Right forelimb (tissue), 1 donor: ENCODE data around the gene SLC13A3.

Experiments used
- DNase-seq: peaks from one replicate; pipeline ENCODE4 v3.0.0-alpha.2; 2018

The SLC13A3 gene

GRCh38 chr20:46601603-46602122, 49.6 kb downstream of the SLC13A3 start:
- no peak for DNase-seq

- no peak for DNase-seq
These were observed 50.9 kb downstream of the SLC13A3 start for GRCh38 chr20:46600286-46600752.

GRCh38 chr20:46599227-46599987, 51.9 kb downstream of the SLC13A3 start:
- DNase-seq, result no peak

- DNase-seq, result no peak
These were observed 55.3 kb downstream of the SLC13A3 start for GRCh38 chr20:46595933-46596332.

GRCh38 chr20:46594725-46595124, 56.5 kb downstream of the SLC13A3 start:
- no peak for DNase-seq

GRCh38 chr20:46592580-46593362, 58.5 kb downstream of the SLC13A3 start:
- DNase-seq, result no peak

- DNase-seq, result no peak
These were observed 60.8 kb downstream of the SLC13A3 start for GRCh38 chr20:46590443-46590842.

- no peak for DNase-seq
These were observed 62.4 kb downstream of the SLC13A3 start for GRCh38 chr20:46588532-46589511.

- no peak for DNase-seq
These were observed 63.3 kb downstream of the SLC13A3 start for GRCh38 chr20:46587986-46588385.

- no peak for DNase-seq
These were observed 64.5 kb downstream of the SLC13A3 start for GRCh38 chr20:46586724-46587123.

- no peak for DNase-seq
These were observed 66.8 kb downstream of the SLC13A3 start for GRCh38 chr20:46584508-46584907.

- no peak for DNase-seq
These were observed 67.6 kb downstream of the SLC13A3 start for GRCh38 chr20:46583411-46584214.

- DNase-seq, result no peak
These were observed 68.6 kb downstream of the SLC13A3 start for GRCh38 chr20:46582648-46583047.

GRCh38 chr20:46581391-46581790, 69.9 kb downstream of the SLC13A3 start:
- DNase-seq, result no peak

GRCh38 chr20:46580613-46581205, 70.5 kb downstream of the SLC13A3 start:
- DNase-seq, result no peak

- no peak for DNase-seq
These were observed 72.5 kb downstream of the SLC13A3 start for GRCh38 chr20:46578745-46579144.

GRCh38 chr20:46576774-46577395, 74.4 kb downstream of the SLC13A3 start:
- no peak for DNase-seq

- DNase-seq, result no peak
These were observed 75.3 kb downstream of the SLC13A3 start for GRCh38 chr20:46575937-46576461.

- DNase-seq, result no peak
These were observed 75.9 kb downstream of the SLC13A3 start for GRCh38 chr20:46575394-46575793.

GRCh38 chr20:46573788-46574584, 77.3 kb downstream of the SLC13A3 start:
- no peak for DNase-seq
